HepG2 (cell line): ENCODE data around the gene LBX2. TPM values are rescaled to one million over a fixed set of nuclear protein-coding genes. Genes with fewer than 3 reads are reported as not detected.
A peak's percentile ranks its signal among the peaks of the same experiment; 100 is the strongest.

Experiments
- EZH2 ChIP-seq: conservative IDR thresholded peaks from 2 replicates; pipeline ENCODE4 v1.6.1; 2012; ENCODE audit warnings: mild to moderate bottlenecking, low read depth, low read length, moderate library complexity
- GFI1 ChIP-seq: sonication (generic); formaldehyde crosslinking; IDR thresholded peaks from 2 replicates; pipeline ENCODE4 v1.5.0; 2020; ENCODE audit warnings: missing genetic modification reagents, mild to moderate bottlenecking, borderline replicate concordance
- HMG20A ChIP-seq: IDR thresholded peaks from 2 replicates; pipeline ENCODE4 v1.6.1; 2016; ENCODE audit warnings: borderline replicate concordance
- HOXA3 ChIP-seq: sonication (generic); formaldehyde crosslinking; IDR thresholded peaks from 2 replicates; pipeline ENCODE4 v1.5.0; 2020; ENCODE audit warnings: missing genetic modification reagents
- NONO ChIP-seq, 2 experiments: fragments of 450-650 bp in 1 of 2; sonication (generic) in 1 of 2; formaldehyde crosslinking in 1 of 2; IDR thresholded peaks in 1 of 2; conservative IDR thresholded peaks in 1 of 2; 2 replicates each; pipeline versions ENCODE4 v1.6.1 to v1.8.0; 2017 to 2022; ENCODE audit warnings: mild to moderate bottlenecking in 1 of 2, missing genetic modification reagents in 1 of 2, moderate library complexity in 1 of 2
- NR2F2 ChIP-seq: IDR thresholded peaks from 2 replicates; pipeline ENCODE4 v1.6.1; 2012; ENCODE audit warnings: low read depth, inconsistent platforms, borderline replicate concordance
- PRMT3 ChIP-seq: sonication (generic); formaldehyde crosslinking; IDR thresholded peaks from 2 replicates; pipeline ENCODE4 v1.8.1; 2022; ENCODE audit warnings: low read depth, mild to moderate bottlenecking, moderate library complexity, missing genetic modification reagents, borderline replicate concordance
- RBFOX2 ChIP-seq: fragments of 200-400 bp; formaldehyde crosslinking; IDR thresholded peaks from 2 replicates; pipeline ENCODE4 v1.6.1; 2017; ENCODE audit warnings: low read depth, mild to moderate bottlenecking, low read length
- REL ChIP-seq: sonication (generic); formaldehyde crosslinking; conservative IDR thresholded peaks from 2 replicates; pipeline ENCODE4 v1.8.0; 2022; ENCODE audit warnings: mild to moderate bottlenecking, missing genetic modification reagents, moderate library complexity
- ZFAT ChIP-seq: sonication (generic); formaldehyde crosslinking; conservative IDR thresholded peaks from 2 replicates; pipeline ENCODE4 v1.8.1; 2023; ENCODE audit warnings: missing genetic modification reagents, inconsistent platforms
- ZKSCAN1 ChIP-seq: fragments of 150-350 bp; IDR thresholded peaks from 2 replicates; pipeline ENCODE4 v1.6.1; 2014; ENCODE audit warnings: low read length
- ZNF20 ChIP-seq: sonication (generic); formaldehyde crosslinking; IDR thresholded peaks from 2 replicates; pipeline ENCODE4 v1.4.0; 2020; ENCODE audit warnings: mild to moderate bottlenecking, moderate library complexity, missing genetic modification reagents
- ZNF552 ChIP-seq: sonication (generic); formaldehyde crosslinking; IDR thresholded peaks from 2 replicates; pipeline ENCODE4 v1.9.0; 2022; ENCODE audit warnings: missing genetic modification reagents, mild to moderate bottlenecking, borderline replicate concordance
- ZNF670 ChIP-seq: sonication (generic); formaldehyde crosslinking; IDR thresholded peaks from 2 replicates; pipeline ENCODE4 v1.8.0; 2022; ENCODE audit warnings: mild to moderate bottlenecking, missing genetic modification reagents, borderline replicate concordance
- ZNF724P ChIP-seq: sonication (generic); formaldehyde crosslinking; IDR thresholded peaks from 2 replicates; pipeline ENCODE4 v1.8.0; 2022; ENCODE audit warnings: missing genetic modification reagents, borderline replicate concordance
- polyA plus RNA-seq, 8 experiments: library from polyadenylated mRNA; depleted of rRNA in 3 of 8; stranded (reverse) in 7 of 8; unstranded in 1 of 8; fragments of >200 nt; fragmentation: Illumina TruSeq in 4 of 8; extraction: Trizol in 4 of 8; gene quantifications; 2 replicates each; pipeline versions ENCODE4 v1.2.1 to v1.2.3, GENCODE V29; 2011 to 2016; ENCODE audit warnings: low read depth in 4 of 8, missing spikeins in 1 of 8, mixed read lengths in 1 of 8; ENCODE audit not compliant: insufficient read depth in 1 of 8
- total RNA-seq, 5 experiments: library from RNA; depleted of rRNA; stranded (reverse); fragments of >200 nt; fragmentation: Illumina TruSeq; extraction: Trizol; gene quantifications; 2 replicates each; pipeline ENCODE4 v1.2.3, GENCODE V29; 2016; ENCODE audit warnings: low read depth in 1 of 5
- TF ChIP-seq, protein P1 (sequence below): sonication (generic); formaldehyde crosslinking; IDR thresholded peaks from 2 replicates; pipeline ENCODE4 v1.8.1; 2023; ENCODE audit warnings: mild to moderate bottlenecking, missing genetic modification reagents, borderline replicate concordance

Gene LBX2
- total and polyA plus RNA-seq, 2 of the 13 experiments (the other 11 are each of a cell fraction or from before 2014, with no cell fraction given) = 6.4 to 8.1 TPM

DNA sequence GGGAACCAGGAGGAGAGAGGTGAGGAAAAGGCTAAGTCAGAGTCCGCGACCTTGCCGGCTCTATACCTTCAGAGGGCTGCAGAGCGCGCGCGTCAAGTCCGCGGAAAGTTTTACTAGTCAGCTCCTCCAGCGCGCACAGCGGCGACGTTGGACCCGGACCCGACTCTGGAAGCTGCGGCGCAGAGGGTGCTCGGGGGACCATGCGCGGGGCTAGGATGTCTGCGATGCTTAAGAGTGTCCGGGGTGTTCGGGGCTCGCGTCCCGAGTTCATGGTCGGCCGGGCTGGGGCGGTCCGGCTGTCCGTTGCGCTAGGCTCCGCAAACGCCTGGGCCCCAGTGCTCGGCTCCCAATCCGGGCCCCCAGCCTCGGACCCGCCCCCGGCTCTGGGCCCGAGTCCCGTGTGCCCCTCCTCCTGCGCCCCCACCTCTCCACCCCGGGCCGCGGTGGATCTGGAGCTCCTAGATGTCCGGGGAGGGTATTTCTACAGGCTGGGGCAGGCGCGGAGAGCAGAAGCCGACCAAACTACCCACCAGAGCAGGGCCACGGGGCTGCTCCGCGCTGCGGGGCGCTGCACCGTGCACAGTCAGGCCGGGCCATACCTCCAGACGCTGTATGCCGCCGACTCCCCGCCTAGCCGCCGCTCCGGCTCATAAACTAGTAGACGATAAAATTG, at the start of gene LBX2 (continued):
- TF ChIP-seq, protein P1, sequence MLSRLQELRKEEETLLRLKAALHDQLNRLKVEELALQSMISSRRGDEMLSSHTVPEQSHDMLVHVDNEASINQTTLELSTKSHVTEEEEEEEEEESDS (CRISPR knock-in tag) = no peak
- TF ChIP-seq NONO (IDR thresholded peaks at IDR 0.05) = no peak
- peak; percentile 40; the same call in 1 of the 2 replicates for TF ChIP-seq NONO (CRISPR knock-in tag; conservative IDR thresholded peaks at IDR 0.05)
- no peak for TF ChIP-seq NR2F2
- TF ChIP-seq GFI1 (CRISPR knock-in tag) = peak; percentile 43; the same call in 1 of the 2 replicates
- TF ChIP-seq ZKSCAN1 = no peak
- TF ChIP-seq ZNF552 (CRISPR knock-in tag) = no peak
- TF ChIP-seq ZNF20 (CRISPR knock-in tag) = no peak
- TF ChIP-seq ZNF670 (CRISPR knock-in tag) = no peak
- no peak for TF ChIP-seq ZFAT
- TF ChIP-seq ZNF724P (CRISPR knock-in tag) = no peak
- TF ChIP-seq PRMT3 = no peak
- no peak for TF ChIP-seq EZH2
- 0 out of 2 replicates have a peak, but pooled peaks have one; percentile 62 for TF ChIP-seq REL (CRISPR knock-in tag)
- TF ChIP-seq HMG20A = no peak
- TF ChIP-seq HOXA3 (CRISPR knock-in tag) = peak; percentile 37; the same call in 1 of the 2 replicates
- TF ChIP-seq RBFOX2 = peak; percentile 74
